AG04450 (cell line): ENCODE data around the gene L1CAM. TPM values are rescaled to one million over a fixed set of nuclear protein-coding genes. Genes with fewer than 3 reads are reported as not detected.

Experiments
- CTCF ChIA-PET: fragments of 300-600, 350-600 bp; formaldehyde crosslinking; extraction: SDS; loops from one replicate; lab custom pipeline; 2022; ENCODE audit warnings: antibody characterized with exemption, inconsistent platforms; lab: Charles Lee
- POLR2A ChIA-PET: fragments of 350-600 bp; formaldehyde crosslinking; extraction: SDS; loops from one replicate; lab custom pipeline; 2021; ENCODE audit warnings: antibody characterized with exemption, inconsistent platforms; lab: Yijun Ruan, JAX
- DNase-seq: peaks from one replicate; pipeline ENCODE4 v3.0.0-alpha.2; 2011; ENCODE audit warnings: low read depth, low spot score
- H3K27ac ChIP-seq: one replicate; pipeline ENCODE4 v1.5.1; 2012; ENCODE audit warnings: low read depth, low read length, control low read depth
- H3K27me3 ChIP-seq: one replicate; pipeline ENCODE4 v1.6.0; 2012; ENCODE audit warnings: low read length; ENCODE audit not compliant: control insufficient read depth, insufficient read depth
- H3K4me3 ChIP-seq: 2 replicates; pipeline ENCODE4 v1.5.1; 2011; ENCODE audit warnings: mild to moderate bottlenecking, low read depth, low read length, control low read depth
- H3K9me3 ChIP-seq: 2 replicates; pipeline ENCODE4 v1.5.1; 2012; ENCODE audit warnings: low read length; ENCODE audit not compliant: control insufficient read depth, insufficient read depth
- polyA plus RNA-seq: library from polyadenylated mRNA; depleted of rRNA; stranded (reverse); fragments of >200 nt; gene quantifications from 2 replicates; pipeline ENCODE4 v1.2.3, GENCODE V29; 2011
- TF ChIP-seq, protein P1 (sequence below): IDR thresholded peaks from 2 replicates; pipeline ENCODE4 v1.5.1; 2011; ENCODE audit warnings: low read depth, low read length, control low read depth, inconsistent platforms

The L1CAM gene
- polyA plus RNA-seq, 1 experiment, result 0.10 TPM

GRCh38 chrX:153908219-153908860, 22.4 kb upstream of the L1CAM start:
- Histone ChIP-seq H3K9me3 (no peaks in the 10 kb centered on the region; the same call in 1 of the 2 replicates), H3K27me3 (peaks cover 2% of the 10 kb centered on the region), H3K4me3 (no peak overlapping the region), H3K27ac (no peak overlapping the region)
- TF ChIP-seq, protein P1, sequence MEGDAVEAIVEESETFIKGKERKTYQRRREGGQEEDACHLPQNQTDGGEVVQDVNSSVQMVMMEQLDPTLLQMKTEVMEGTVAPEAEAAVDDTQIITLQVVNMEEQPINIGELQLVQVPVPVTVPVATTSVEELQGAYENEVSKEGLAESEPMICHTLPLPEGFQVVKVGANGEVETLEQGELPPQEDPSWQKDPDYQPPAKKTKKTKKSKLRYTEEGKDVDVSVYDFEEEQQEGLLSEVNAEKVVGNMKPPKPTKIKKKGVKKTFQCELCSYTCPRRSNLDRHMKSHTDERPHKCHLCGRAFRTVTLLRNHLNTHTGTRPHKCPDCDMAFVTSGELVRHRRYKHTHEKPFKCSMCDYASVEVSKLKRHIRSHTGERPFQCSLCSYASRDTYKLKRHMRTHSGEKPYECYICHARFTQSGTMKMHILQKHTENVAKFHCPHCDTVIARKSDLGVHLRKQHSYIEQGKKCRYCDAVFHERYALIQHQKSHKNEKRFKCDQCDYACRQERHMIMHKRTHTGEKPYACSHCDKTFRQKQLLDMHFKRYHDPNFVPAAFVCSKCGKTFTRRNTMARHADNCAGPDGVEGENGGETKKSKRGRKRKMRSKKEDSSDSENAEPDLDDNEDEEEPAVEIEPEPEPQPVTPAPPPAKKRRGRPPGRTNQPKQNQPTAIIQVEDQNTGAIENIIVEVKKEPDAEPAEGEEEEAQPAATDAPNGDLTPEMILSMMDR, result no peak
- no peak for DNase-seq
- ChIA-PET CTCF (no interaction called here), POLR2A (interaction anchor here (0.6 kb wide), 1 partner anchor 30 kb away, joined by 4 read pairs; no protein-coding TSS in a partner anchor)

GRCh38 chrX:153907456-153907855, 21.5 kb upstream of the L1CAM start:
- H3K9me3 ChIP-seq, result no peaks in the 10 kb centered on the region; the same call in 1 of the 2 replicates
- no peak for DNase-seq
- H3K27ac ChIP-seq, result no peak overlapping the region
- POLR2A ChIA-PET, result no interaction called here
- TF ChIP-seq, protein P1, result no peak
- peaks cover 2% of the 10 kb centered on the region for H3K27me3 ChIP-seq
- CTCF ChIA-PET, result no interaction called here
- H3K4me3 ChIP-seq, result no peak overlapping the region

DNA sequence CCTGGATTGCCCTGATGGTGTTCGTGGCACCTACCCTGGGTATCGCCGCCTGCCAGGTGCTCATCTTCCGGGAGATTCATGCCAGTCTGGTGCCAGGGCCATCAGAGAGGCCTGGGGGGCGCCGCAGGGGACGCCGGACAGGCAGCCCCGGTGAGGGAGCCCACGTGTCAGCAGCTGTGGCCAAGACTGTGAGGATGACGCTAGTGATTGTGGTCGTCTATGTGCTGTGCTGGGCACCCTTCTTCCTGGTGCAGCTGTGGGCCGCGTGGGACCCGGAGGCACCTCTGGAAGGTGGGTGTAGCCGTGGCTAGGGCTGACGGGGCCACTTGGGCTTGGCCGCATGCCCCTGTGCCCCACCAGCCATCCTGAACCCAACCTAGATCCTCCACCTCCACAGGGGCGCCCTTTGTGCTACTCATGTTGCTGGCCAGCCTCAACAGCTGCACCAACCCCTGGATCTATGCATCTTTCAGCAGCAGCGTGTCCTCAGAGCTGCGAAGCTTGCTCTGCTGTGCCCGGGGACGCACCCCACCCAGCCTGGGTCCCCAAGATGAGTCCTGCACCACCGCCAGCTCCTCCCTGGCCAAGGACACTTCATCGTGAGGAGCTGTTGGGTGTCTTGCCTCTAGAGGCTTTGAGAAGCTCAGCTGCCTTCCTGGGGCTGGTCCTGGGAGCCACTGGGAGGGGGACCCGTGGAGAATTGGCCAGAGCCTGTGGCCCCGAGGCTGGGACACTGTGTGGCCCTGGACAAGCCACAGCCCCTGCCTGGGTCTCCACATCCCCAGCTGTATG, 20.3 kb upstream of the L1CAM start:
- CTCF ChIA-PET, result no interaction called here
- POLR2A ChIA-PET, result no interaction called here

DNA sequence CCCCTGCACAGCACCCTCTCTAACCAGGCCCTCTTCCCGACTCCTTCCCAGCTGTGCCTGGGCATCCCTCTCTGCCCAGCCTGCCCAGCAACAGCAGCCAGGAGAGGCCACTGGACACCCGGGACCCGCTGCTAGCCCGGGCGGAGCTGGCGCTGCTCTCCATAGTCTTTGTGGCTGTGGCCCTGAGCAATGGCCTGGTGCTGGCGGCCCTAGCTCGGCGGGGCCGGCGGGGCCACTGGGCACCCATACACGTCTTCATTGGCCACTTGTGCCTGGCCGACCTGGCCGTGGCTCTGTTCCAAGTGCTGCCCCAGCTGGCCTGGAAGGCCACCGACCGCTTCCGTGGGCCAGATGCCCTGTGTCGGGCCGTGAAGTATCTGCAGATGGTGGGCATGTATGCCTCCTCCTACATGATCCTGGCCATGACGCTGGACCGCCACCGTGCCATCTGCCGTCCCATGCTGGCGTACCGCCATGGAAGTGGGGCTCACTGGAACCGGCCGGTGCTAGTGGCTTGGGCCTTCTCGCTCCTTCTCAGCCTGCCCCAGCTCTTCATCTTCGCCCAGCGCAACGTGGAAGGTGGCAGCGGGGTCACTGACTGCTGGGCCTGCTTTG, 19.6 kb upstream of the L1CAM start:
- Histone ChIP-seq H3K4me3 (no peak overlapping the region), H3K27ac (no peak overlapping the region), H3K27me3 (peaks cover 2% of the 10 kb centered on the region), H3K9me3 (no peaks in the 10 kb centered on the region; the same call in 1 of the 2 replicates)
- ChIA-PET CTCF (no interaction called here), POLR2A (no interaction called here)
- no peak for DNase-seq
- TF ChIP-seq, protein P1, result no peak

More for the DNA sequence above, 20.3 kb upstream of the L1CAM start:
- TF ChIP-seq, protein P1, result no peak
- Histone ChIP-seq H3K27ac (no peak overlapping the region), H3K4me3 (no peak overlapping the region), H3K9me3 (no peaks in the 10 kb centered on the region; the same call in 1 of the 2 replicates), H3K27me3 (peaks cover 2% of the 10 kb centered on the region)
- no peak for DNase-seq
